Measurements from ENCODE around the gene SRCIN1.

GRCh38 chr17:38546396-38546795 lies 59.4 kb downstream of the SRCIN1 start:
- TF ChIP-seq CTCF (IDR thresholded peaks at IDR 0.05) (no peak), ZFX (IDR thresholded peaks at IDR 0.05; ENCODE audit: borderline replicate concordance) (no peak)

Data from 22Rv1 (cell line).